Vagina (tissue), 2 donors: ENCODE measurements around the gene OTOF.

Source experiments
- POLR2A ChIP-seq, 2 donors: fragments of 450-650 bp; IDR thresholded peaks; one replicate each; pipeline ENCODE4 v1.6.1; 2017; ENCODE audit warnings: antibody characterized with exemption in 2 of 2, mild to moderate bottlenecking in 2 of 2, moderate library complexity in 2 of 2
- TF ChIP-seq, protein P1 (sequence below), 3 experiments: fragments of 450-650 bp in 2 of 3; fragments of 200-600 bp in 1 of 3; sonication (generic) in 1 of 3; IDR thresholded peaks; one replicate each; pipeline ENCODE4 v1.5.1; 2017 to 2019; ENCODE audit warnings: antibody characterized with exemption in 3 of 3, mild to moderate bottlenecking in 2 of 3, moderate library complexity in 2 of 3

DNA sequence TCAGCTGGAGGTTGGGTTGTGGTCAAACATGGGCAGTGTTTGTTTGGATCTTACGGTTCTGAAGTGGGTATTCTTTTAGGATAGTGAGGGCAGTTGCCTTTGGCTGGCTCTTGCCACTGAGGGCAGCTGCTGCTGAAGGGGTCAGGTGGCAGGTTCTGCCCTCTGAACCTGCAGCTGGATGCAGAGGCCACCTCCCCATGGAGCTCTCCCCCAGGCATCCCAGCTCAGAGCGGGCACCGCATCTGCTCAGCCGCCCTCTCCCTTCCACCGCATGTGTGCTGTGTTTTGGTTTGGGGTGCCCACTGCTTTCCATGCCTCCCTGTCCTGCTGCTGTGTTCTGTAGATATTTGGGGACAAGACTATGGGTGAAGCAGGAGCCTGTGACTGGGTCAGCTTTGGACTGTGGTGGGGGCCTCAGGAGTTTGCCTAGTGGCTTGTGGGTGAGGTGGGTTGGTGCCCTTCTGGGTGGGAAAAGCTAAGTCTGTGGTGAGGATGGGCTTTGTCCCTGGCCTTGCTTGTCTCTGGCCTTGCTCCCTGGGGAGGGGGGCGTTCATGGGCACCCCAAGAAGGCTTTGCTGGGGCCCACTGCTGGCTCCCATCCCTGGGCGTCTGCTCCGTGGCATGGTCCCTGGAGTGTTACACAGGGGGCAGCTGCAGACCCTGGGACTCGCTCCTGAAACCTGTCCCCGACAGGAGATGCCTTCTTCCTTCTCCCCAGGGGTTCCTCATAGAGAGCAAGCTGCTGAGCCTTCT lies 28.5 kb downstream of the OTOF start:
- TF ChIP-seq, protein P1, sequence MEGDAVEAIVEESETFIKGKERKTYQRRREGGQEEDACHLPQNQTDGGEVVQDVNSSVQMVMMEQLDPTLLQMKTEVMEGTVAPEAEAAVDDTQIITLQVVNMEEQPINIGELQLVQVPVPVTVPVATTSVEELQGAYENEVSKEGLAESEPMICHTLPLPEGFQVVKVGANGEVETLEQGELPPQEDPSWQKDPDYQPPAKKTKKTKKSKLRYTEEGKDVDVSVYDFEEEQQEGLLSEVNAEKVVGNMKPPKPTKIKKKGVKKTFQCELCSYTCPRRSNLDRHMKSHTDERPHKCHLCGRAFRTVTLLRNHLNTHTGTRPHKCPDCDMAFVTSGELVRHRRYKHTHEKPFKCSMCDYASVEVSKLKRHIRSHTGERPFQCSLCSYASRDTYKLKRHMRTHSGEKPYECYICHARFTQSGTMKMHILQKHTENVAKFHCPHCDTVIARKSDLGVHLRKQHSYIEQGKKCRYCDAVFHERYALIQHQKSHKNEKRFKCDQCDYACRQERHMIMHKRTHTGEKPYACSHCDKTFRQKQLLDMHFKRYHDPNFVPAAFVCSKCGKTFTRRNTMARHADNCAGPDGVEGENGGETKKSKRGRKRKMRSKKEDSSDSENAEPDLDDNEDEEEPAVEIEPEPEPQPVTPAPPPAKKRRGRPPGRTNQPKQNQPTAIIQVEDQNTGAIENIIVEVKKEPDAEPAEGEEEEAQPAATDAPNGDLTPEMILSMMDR (IDR thresholded peaks at IDR 0.05) = no peak
- no peak for TF ChIP-seq POLR2A (IDR thresholded peaks at IDR 0.05)
